HG03575 (cell line): Measurements from ENCODE around the gene MRLN.
"Not testable (repeated sequence)": the region's sequence is repeated elsewhere in the genome, so short reads cannot be mapped to it uniquely, and the experiment has no call there.

Experiments used
- ATAC-seq: cut with Tn5 transposase; IDR thresholded peaks from one replicate; pipeline ENCODE4 v1.9.1; 2021; ENCODE audit not compliant: unreplicated experiment, insufficient number of reproducible peaks, low FRiP score; ENCODE audit errors: extremely low read depth

Gene MRLN

GRCh38 chr10:59750155-59750945 lies 2.9 kb downstream of the MRLN start:
- ATAC-seq: no peak

GRCh38 chr10:59748834-59749233 lies 4.4 kb downstream of the MRLN start:
- no peak for ATAC-seq

- ATAC-seq: no peak
These were observed 8.0 kb downstream of the MRLN start for GRCh38 chr10:59745163-59745650.

GRCh38 chr10:59744762-59745161 lies 8.5 kb downstream of the MRLN start:
- ATAC-seq: not testable (repeated sequence)

- not testable (repeated sequence) for ATAC-seq
These were observed 9.1 kb downstream of the MRLN start for GRCh38 chr10:59744156-59744555.

- ATAC-seq: no peak
These were observed 11.7 kb downstream of the MRLN start for GRCh38 chr10:59741583-59741982.

- no peak for ATAC-seq
These were observed 12.2 kb downstream of the MRLN start for GRCh38 chr10:59741048-59741447.

GRCh38 chr10:59736749-59737148 lies 16.5 kb downstream of the MRLN start:
- no peak for ATAC-seq

- no peak for ATAC-seq
These were observed 18.0 kb downstream of the MRLN start for GRCh38 chr10:59735296-59735695.

- ATAC-seq: no peak
These were observed 19.2 kb downstream of the MRLN start for GRCh38 chr10:59734014-59734462.

- not testable (repeated sequence) for ATAC-seq
These were observed 19.8 kb downstream of the MRLN start for GRCh38 chr10:59733321-59734013.

- ATAC-seq: not testable (repeated sequence)
These were observed 20.4 kb downstream of the MRLN start for GRCh38 chr10:59732849-59733248.

GRCh38 chr10:59729167-59729566 lies 24.1 kb downstream of the MRLN start:
- ATAC-seq: not testable (repeated sequence)

GRCh38 chr10:59724098-59724938 lies 28.9 kb downstream of the MRLN start:
- ATAC-seq: no peak

- ATAC-seq: no peak
These were observed 32.9 kb downstream of the MRLN start for GRCh38 chr10:59720377-59720776.

- ATAC-seq: no peak
These were observed 33.9 kb downstream of the MRLN start for GRCh38 chr10:59719374-59719773.

- ATAC-seq: no peak
These were observed 35.0 kb downstream of the MRLN start for GRCh38 chr10:59718257-59718656.

- ATAC-seq: no peak
These were observed 39.9 kb downstream of the MRLN start for GRCh38 chr10:59713196-59713821.
